ENCODE results near the gene MDM2.

DNA sequence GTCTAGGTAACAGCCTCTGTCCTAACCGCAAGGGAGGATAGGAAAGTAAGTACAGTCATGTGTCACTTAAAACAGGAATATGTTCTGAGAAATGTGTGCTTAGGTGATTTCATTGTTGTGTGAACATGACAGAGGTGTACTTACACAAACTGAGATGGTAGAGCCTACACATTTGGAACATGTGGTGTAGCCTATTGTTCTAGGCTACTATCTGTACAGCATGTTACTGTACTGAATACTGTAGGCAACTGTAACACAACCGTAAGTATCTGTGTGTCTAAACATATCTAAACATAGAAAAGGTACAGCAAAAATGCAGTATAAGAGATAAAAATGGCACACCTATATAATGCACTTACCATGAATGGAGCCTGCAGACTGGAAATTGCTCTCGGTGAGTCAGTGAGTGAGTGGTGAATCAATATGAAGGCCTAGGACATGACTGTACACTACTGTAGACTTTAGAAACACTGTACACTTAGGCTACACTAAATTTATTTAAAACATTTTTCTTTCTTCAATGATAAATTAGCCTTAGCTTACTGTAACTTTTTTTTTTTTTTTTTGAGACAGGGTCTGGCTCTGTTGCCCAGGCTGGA, 13.2 kb upstream of the MDM2 start:
- TF ChIP-seq, protein P1, sequence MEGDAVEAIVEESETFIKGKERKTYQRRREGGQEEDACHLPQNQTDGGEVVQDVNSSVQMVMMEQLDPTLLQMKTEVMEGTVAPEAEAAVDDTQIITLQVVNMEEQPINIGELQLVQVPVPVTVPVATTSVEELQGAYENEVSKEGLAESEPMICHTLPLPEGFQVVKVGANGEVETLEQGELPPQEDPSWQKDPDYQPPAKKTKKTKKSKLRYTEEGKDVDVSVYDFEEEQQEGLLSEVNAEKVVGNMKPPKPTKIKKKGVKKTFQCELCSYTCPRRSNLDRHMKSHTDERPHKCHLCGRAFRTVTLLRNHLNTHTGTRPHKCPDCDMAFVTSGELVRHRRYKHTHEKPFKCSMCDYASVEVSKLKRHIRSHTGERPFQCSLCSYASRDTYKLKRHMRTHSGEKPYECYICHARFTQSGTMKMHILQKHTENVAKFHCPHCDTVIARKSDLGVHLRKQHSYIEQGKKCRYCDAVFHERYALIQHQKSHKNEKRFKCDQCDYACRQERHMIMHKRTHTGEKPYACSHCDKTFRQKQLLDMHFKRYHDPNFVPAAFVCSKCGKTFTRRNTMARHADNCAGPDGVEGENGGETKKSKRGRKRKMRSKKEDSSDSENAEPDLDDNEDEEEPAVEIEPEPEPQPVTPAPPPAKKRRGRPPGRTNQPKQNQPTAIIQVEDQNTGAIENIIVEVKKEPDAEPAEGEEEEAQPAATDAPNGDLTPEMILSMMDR (IDR thresholded peaks at IDR 0.05) = no peak
- TF ChIP-seq POLR2AphosphoS5 (IDR thresholded peaks at IDR 0.05) (no peak), EP300 (IDR thresholded peaks at IDR 0.05) (no peak), POLR2A (IDR thresholded peaks at IDR 0.05) (no peak)

Measured in gastroesophageal sphincter (tissue), 3 donors.